ENCODE data around the gene PRR3. TPM values are rescaled to one million over a fixed set of nuclear protein-coding genes. Genes with fewer than 3 reads are reported as not detected.

Gene PRR3
- total and polyA plus RNA-seq, 2 of the 13 experiments (the other 11 are each of a cell fraction or from before 2014, with no cell fraction given): 14.6 to 21.2 TPM

- no TSS peak for BruUV-seq (replicated peaks)
- Histone ChIP-seq H3K4me1 (ENCODE audit: insufficient read depth, low read length) (peaks cover 50% of the 10 kb centered on the region), H3K9ac (ENCODE audit: insufficient read depth, low read depth, low read length) (peak overlapping the region; percentile 88; the same call in 1 of the 2 replicates), H4K20me1 (ENCODE audit: insufficient read depth, low read length) (peaks cover 23% of the 10 kb centered on the region), H3K36me3 (replicated peaks in 1 of 2; ENCODE audit: control insufficient read depth in 1 of 2, insufficient read depth in 2 of 2, low read length in 2 of 2) (peaks cover 14 to 21% of the 10 kb centered on the region in 2 experiments), H3K79me2 (ENCODE audit: insufficient read depth, low read length) (peaks cover 53% of the 10 kb centered on the region), H3K4me3 (replicated peaks in 1 of 3; ENCODE audit: insufficient read depth in 1 of 3, low read depth in 2 of 3, low read length in 3 of 3) (peak overlapping the region in 1 of 3 experiments; percentile 88; a peak in 1 of 6 replicates), H2AFZ (ENCODE audit: low read length) (no peak overlapping the region), H3K9me3 (ENCODE audit: low read length) (no peaks in the 10 kb centered on the region), H3K27ac (ENCODE audit: extremely low read length, insufficient read depth, low read length) (no peak overlapping the region), H3K4me2 (ENCODE audit: low read depth, low read length) (peak overlapping the region; percentile 99), H3K27me3 (ENCODE audit: control insufficient read depth in 1 of 2, insufficient read depth in 2 of 2, low read length in 2 of 2) (no peaks in the 10 kb centered on the region; a peak in 1 of 5 replicates)
- intact Hi-C loops (cut with micrococcal nuclease; ENCODE audit: unreplicated experiment): no loop called here
- FAIRE-seq (no peak), ATAC-seq (no peak), DNase-seq (ENCODE audit: low spot score) (no peak)
- WGBS (ENCODE audit: low lambda C conversion rate): 66% methylated on average over 4 of the region's 4 CpGs
- ChIA-PET POLR2A (interaction anchor here (1.3 kb wide), 1 partner anchor 45 kb away, joined by 3 read pairs; the partner anchor contains the start of genes MRPS18B and PPP1R10), CTCF (ENCODE audit: low intra/inter-chr PET ratio, low total read pairs) (no interaction called here)
- in situ Hi-C loops (cut with HindIII; ENCODE audit: extremely low pct_ligation_motif_present, low pct_unique_long_range_greater_than_20kb): no loop called here
- TF ChIP-seq ZNF564 (CRISPR knock-in tag; IDR thresholded peaks at IDR 0.05): no peak
- TF ChIP-seq ZNF576 (CRISPR knock-in tag; IDR thresholded peaks at IDR 0.05): no peak
- TF ChIP-seq ZFY (CRISPR knock-in tag; IDR thresholded peaks at IDR 0.05): no peak
- TF ChIP-seq ZNF329 (CRISPR knock-in tag; IDR thresholded peaks at IDR 0.05; ENCODE audit: low read depth): no peak
- no peak for TF ChIP-seq ZFYVE20 (CRISPR knock-in tag; IDR thresholded peaks at IDR 0.05; ENCODE audit: borderline replicate concordance, low read depth)
- no peak for TF ChIP-seq ZNF619 (CRISPR knock-in tag; IDR thresholded peaks at IDR 0.05)
- TF ChIP-seq ZNF496 (CRISPR knock-in tag; IDR thresholded peaks at IDR 0.05; ENCODE audit: insufficient replicate concordance): no peak
- TF ChIP-seq DMAP1 (CRISPR knock-in tag; IDR thresholded peaks at IDR 0.05): no peak
- no peak for TF ChIP-seq BATF2 (CRISPR knock-in tag; IDR thresholded peaks at IDR 0.05)
- no peak for TF ChIP-seq SOX6 (IDR thresholded peaks at IDR 0.05)
- no peak for TF ChIP-seq SOX6 (CRISPR knock-in tag; IDR thresholded peaks at IDR 0.05)
- TF ChIP-seq ZNF768 (CRISPR knock-in tag; IDR thresholded peaks at IDR 0.05): no peak
- TF ChIP-seq ZNF234 (CRISPR knock-in tag; conservative IDR thresholded peaks at IDR 0.05): no peak
- no peak for TF ChIP-seq CHD4 (IDR thresholded peaks at IDR 0.05; ENCODE audit: borderline replicate concordance, low read length)
- peak; percentile 21 to 24; a peak in 1 of 4 replicates for TF ChIP-seq MAFK (conservative IDR thresholded peaks at IDR 0.05 in 1 of 2, IDR thresholded peaks at IDR 0.05 in 1 of 2; ENCODE audit: low read length in 2 of 2)
- 0 out of 2 replicates have a peak, but pooled peaks have one; percentile 24 for TF ChIP-seq ZNF256 (CRISPR knock-in tag; conservative IDR thresholded peaks at IDR 0.05)
- no peak for TF ChIP-seq CEBPZ (IDR thresholded peaks at IDR 0.05; ENCODE audit: low read length)
Observed at GRCh38 chr6:30573113-30573512, 16.0 kb downstream of the PRR3 start.
